ENCODE results near the gene C10orf105. TPM values are rescaled to one million over a fixed set of nuclear protein-coding genes. Genes with fewer than 3 reads are reported as not detected.

C10orf105 gene
- polyA plus RNA-seq, 1 donor (not counting 4 experiments of a cell fraction or from before 2014, with no cell fraction given), result not detected

GRCh38 chr10:71685554-71686232 is 33.9 kb downstream of the C10orf105 start:
- no peak overlapping the region for H3K27ac ChIP-seq (ENCODE audit: control insufficient read depth, insufficient read depth, low read length)
- no peak overlapping the region for H3K4me3 ChIP-seq (ENCODE audit: control insufficient read depth in 2 of 3, extremely low read depth in 1 of 3, insufficient read depth in 2 of 3, low read depth in 1 of 3, low read length in 3 of 3)
- H3K79me2 ChIP-seq (ENCODE audit: control insufficient read depth, insufficient read depth, low read length), result no peaks in the 10 kb centered on the region
- no peak for FAIRE-seq
- H2AFZ ChIP-seq (ENCODE audit: control insufficient read depth, low read length), result no peak overlapping the region
- peaks cover 27% of the 10 kb centered on the region for H3K27me3 ChIP-seq (ENCODE audit: control insufficient read depth, extremely low read depth, insufficient read depth, low read length)
- TF ChIP-seq CTCF (optimal IDR thresholded peaks at IDR 0.05 in 1 of 3, IDR thresholded peaks at IDR 0.05 in 1 of 3, conservative IDR thresholded peaks at IDR 0.05 in 1 of 3; ENCODE audit: extremely low read depth in 1 of 3, insufficient read depth in 2 of 3, low read length in 3 of 3) (no peak), EZH2 (IDR thresholded peaks at IDR 0.05; ENCODE audit: low read length) (no peak)
- no peaks in the 10 kb centered on the region for H3K4me1 ChIP-seq (ENCODE audit: control insufficient read depth, extremely low read depth, insufficient read depth, low read length)
- no peak overlapping the region for H3K4me2 ChIP-seq (ENCODE audit: control insufficient read depth, extremely low read depth, insufficient read depth, low read depth, low read length)
- H3K9me1 ChIP-seq (ENCODE audit: control insufficient read depth, extremely low read depth, insufficient read depth, low read length), result no peaks in the 10 kb centered on the region
- H3K9ac ChIP-seq (ENCODE audit: control insufficient read depth, extremely low read depth, insufficient read depth, low read length), result no peak overlapping the region
- H3K36me3 ChIP-seq (ENCODE audit: control insufficient read depth in 2 of 2, extremely low read depth in 1 of 2, insufficient read depth in 2 of 2, low read length in 2 of 2), result no peaks in the 10 kb centered on the region
- no peaks in the 10 kb centered on the region for H4K20me1 ChIP-seq (ENCODE audit: control insufficient read depth, extremely low read depth, insufficient read depth, low read length)
- DNase-seq (ENCODE audit: low read depth, low spot score), result no peak
- no peaks in the 10 kb centered on the region for H3K9me3 ChIP-seq (ENCODE audit: control insufficient read depth, low read depth, low read length)
- dilution Hi-C loops (cut with MboI; ENCODE audit: extremely low pct_ligation_motif_present, low sequenced_read_pairs), result no loop called here

GRCh38 chr10:71684356-71685173 is 35.0 kb downstream of the C10orf105 start:
- H3K36me3 ChIP-seq (ENCODE audit: control insufficient read depth in 2 of 2, extremely low read depth in 1 of 2, insufficient read depth in 2 of 2, low read length in 2 of 2), result no peaks in the 10 kb centered on the region
- no peaks in the 10 kb centered on the region for H3K9me3 ChIP-seq (ENCODE audit: control insufficient read depth, low read depth, low read length)
- TF ChIP-seq EZH2 (IDR thresholded peaks at IDR 0.05; ENCODE audit: low read length), result no peak
- TF ChIP-seq CTCF (optimal IDR thresholded peaks at IDR 0.05 in 1 of 3, IDR thresholded peaks at IDR 0.05 in 1 of 3, conservative IDR thresholded peaks at IDR 0.05 in 1 of 3; ENCODE audit: extremely low read depth in 1 of 3, insufficient read depth in 2 of 3, low read length in 3 of 3), result no peak
- no peaks in the 10 kb centered on the region for H3K9me1 ChIP-seq (ENCODE audit: control insufficient read depth, extremely low read depth, insufficient read depth, low read length)
- H3K4me1 ChIP-seq (ENCODE audit: control insufficient read depth, extremely low read depth, insufficient read depth, low read length), result no peaks in the 10 kb centered on the region
- H4K20me1 ChIP-seq (ENCODE audit: control insufficient read depth, extremely low read depth, insufficient read depth, low read length), result no peaks in the 10 kb centered on the region
- no peak overlapping the region for H3K27ac ChIP-seq (ENCODE audit: control insufficient read depth, insufficient read depth, low read length)
- FAIRE-seq (no peak), DNase-seq (ENCODE audit: low read depth, low spot score) (no peak)
- H3K9ac ChIP-seq (ENCODE audit: control insufficient read depth, extremely low read depth, insufficient read depth, low read length), result no peak overlapping the region
- peaks cover 27% of the 10 kb centered on the region for H3K27me3 ChIP-seq (ENCODE audit: control insufficient read depth, extremely low read depth, insufficient read depth, low read length)
- H3K4me2 ChIP-seq (ENCODE audit: control insufficient read depth, extremely low read depth, insufficient read depth, low read depth, low read length), result no peak overlapping the region
- H3K79me2 ChIP-seq (ENCODE audit: control insufficient read depth, insufficient read depth, low read length), result no peaks in the 10 kb centered on the region
- no peak overlapping the region for H3K4me3 ChIP-seq (ENCODE audit: control insufficient read depth in 2 of 3, extremely low read depth in 1 of 3, insufficient read depth in 2 of 3, low read depth in 1 of 3, low read length in 3 of 3)
- H2AFZ ChIP-seq (ENCODE audit: control insufficient read depth, low read length), result no peak overlapping the region
- dilution Hi-C loops (cut with MboI; ENCODE audit: extremely low pct_ligation_motif_present, low sequenced_read_pairs), result no loop called here

All from keratinocyte (primary cell).